CD4-positive, alpha-beta T cell treated with Interleukin-1 beta for 1 hour (primary cell): ENCODE measurements around the gene POGLUT2.

Source experiments
- DNase-seq, 2 donors: peaks; one replicate each; pipeline ENCODE4 v3.0.0-alpha.2; 2020 to 2022

Gene POGLUT2

GRCh38 chr13:102798581-102799425 lies at the start of gene POGLUT2, which contains the start of gene BIVM:
Gene POGLUT2 (minus strand): TSS chr13:102798976. CDS start chr13:102798670, 306 bp downstream.
Gene BIVM (plus strand): TSS chr13:102799119. CDS start chr13:102807268, 8,149 bp downstream.
- DNase-seq = peak; percentile 71 to 76

- DNase-seq = peak in 1 of 2 donors; percentile 50
These were observed 48.8 kb upstream of the POGLUT2 start for GRCh38 chr13:102847272-102848234.

- peak; percentile 52 to 56 for DNase-seq
These were observed 47.7 kb upstream of the POGLUT2 start for GRCh38 chr13:102846261-102847015.

- peak; percentile 95 to 96 for DNase-seq
These were observed 47.0 kb upstream of the POGLUT2 start, which contains the start of gene ERCC5 for GRCh38 chr13:102845630-102846260. Gene ERCC5 (plus strand): TSS chr13:102846032. CDS start chr13:102846267, 235 bp downstream.

- no peak for DNase-seq
These were observed 46.5 kb upstream of the POGLUT2 start for GRCh38 chr13:102845289-102845629.

- DNase-seq = no peak
These were observed 40.7 kb upstream of the POGLUT2 start for GRCh38 chr13:102839462-102839861.

GRCh38 chr13:102838982-102839381 lies 40.2 kb upstream of the POGLUT2 start:
- no peak for DNase-seq

- DNase-seq = no peak
These were observed 39.5 kb upstream of the POGLUT2 start for GRCh38 chr13:102838273-102838672.

- no peak for DNase-seq
These were observed 37.7 kb upstream of the POGLUT2 start for GRCh38 chr13:102836471-102836870.

GRCh38 chr13:102830646-102831045 lies 31.9 kb upstream of the POGLUT2 start:
- DNase-seq = no peak

- DNase-seq = no peak
These were observed 27.3 kb upstream of the POGLUT2 start for GRCh38 chr13:102825921-102826706.

GRCh38 chr13:102825400-102825799 lies 26.6 kb upstream of the POGLUT2 start:
- no peak for DNase-seq

- no peak for DNase-seq
These were observed 19.1 kb upstream of the POGLUT2 start for GRCh38 chr13:102817907-102818306.

- DNase-seq = no peak
These were observed 18.5 kb upstream of the POGLUT2 start for GRCh38 chr13:102817241-102817640.

- no peak for DNase-seq
These were observed 17.9 kb upstream of the POGLUT2 start for GRCh38 chr13:102816708-102817107.

GRCh38 chr13:102815788-102816187 lies 17.0 kb upstream of the POGLUT2 start:
- DNase-seq = no peak

- DNase-seq = no peak
These were observed 16.0 kb upstream of the POGLUT2 start for GRCh38 chr13:102814793-102815192.

GRCh38 chr13:102814025-102814607 lies 15.3 kb upstream of the POGLUT2 start:
- no peak for DNase-seq

- no peak for DNase-seq
These were observed 14.0 kb upstream of the POGLUT2 start for GRCh38 chr13:102812611-102813287.

GRCh38 chr13:102807699-102808098 lies 8.9 kb upstream of the POGLUT2 start:
- no peak for DNase-seq
